ENCODE results near the gene CDH23. TPM values are rescaled to one million over a fixed set of nuclear protein-coding genes. Genes with fewer than 3 reads are reported as not detected.

Gene CDH23
- total RNA-seq, 2 donors from 2014 or later = 3.9 to 74.8 TPM

GRCh38 chr10:71402005-71402404, 5.3 kb downstream of the CDH23 start:
- H3K4me1 ChIP-seq (replicated peaks) = no peaks in the 10 kb centered on the region
- H3K27ac ChIP-seq = no peak overlapping the region
- H3K9me3 ChIP-seq = no peaks in the 10 kb centered on the region
- WGBS = 95% methylated on average over 7 of the region's 7 CpGs
- TF ChIP-seq CTCF (IDR thresholded peaks at IDR 0.05) (no peak), POLR2A (IDR thresholded peaks at IDR 0.05) (no peak), POLR2AphosphoS5 (IDR thresholded peaks at IDR 0.05) (no peak)
- DNase-seq (ENCODE audit: low spot score) = no peak
- no peaks in the 10 kb centered on the region for H3K36me3 ChIP-seq
- H3K27me3 ChIP-seq (replicated peaks; ENCODE audit: insufficient read depth) = peaks cover 2% of the 10 kb centered on the region
- intact Hi-C loops (cut with DNase I) = no loop called here
- no peak overlapping the region for H3K4me3 ChIP-seq

DNA sequence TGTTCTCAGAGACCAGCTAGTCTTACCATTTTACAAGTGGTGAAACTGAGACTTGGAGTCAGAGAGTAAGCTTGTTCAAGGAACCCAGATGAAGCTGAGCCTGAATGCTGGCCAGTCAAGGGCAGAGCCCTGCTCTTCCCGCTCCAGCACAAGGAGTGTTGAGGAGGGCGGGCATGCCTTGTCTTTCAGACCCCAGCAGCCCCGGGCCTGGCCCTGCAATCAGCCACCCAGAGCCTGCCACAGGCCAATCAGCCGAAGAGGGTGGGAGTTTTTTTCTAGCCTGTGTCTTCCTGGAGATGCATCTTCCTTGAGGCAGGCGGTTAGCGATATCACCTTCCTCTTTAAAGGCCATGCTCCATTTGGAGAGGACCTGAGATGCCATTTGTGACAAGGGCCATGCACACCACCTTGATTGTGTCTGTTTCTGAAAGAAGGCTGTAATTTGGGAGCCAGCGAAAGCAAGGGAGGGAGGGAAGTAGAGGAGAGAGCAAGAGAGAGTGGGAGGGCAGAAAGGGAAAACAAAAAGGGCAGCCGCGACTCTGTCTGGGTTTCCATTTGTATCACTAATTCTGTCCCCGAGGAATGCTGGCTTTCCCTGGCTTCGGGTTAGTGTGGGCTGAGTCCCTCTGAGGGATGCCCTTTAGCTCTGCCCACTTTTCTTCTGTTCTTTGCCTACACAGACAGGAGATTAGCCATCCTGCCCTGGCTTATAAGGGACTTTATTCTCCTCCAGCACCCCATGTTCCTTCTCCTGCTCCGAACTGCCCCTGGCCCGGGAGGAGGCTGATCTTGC, 8.0 kb downstream of the CDH23 start:
- TF ChIP-seq POLR2A (IDR thresholded peaks at IDR 0.05) (no peak), CTCF (IDR thresholded peaks at IDR 0.05) (no peak), POLR2AphosphoS5 (IDR thresholded peaks at IDR 0.05) (no peak)
- Histone ChIP-seq H3K4me1 (replicated peaks) (no peaks in the 10 kb centered on the region), H3K36me3 (no peaks in the 10 kb centered on the region), H3K27ac (no peak overlapping the region), H3K4me3 (no peak overlapping the region), H3K9me3 (no peaks in the 10 kb centered on the region), H3K27me3 (replicated peaks; ENCODE audit: insufficient read depth) (peaks cover 2% of the 10 kb centered on the region)
- intact Hi-C loops (cut with DNase I) = no loop called here
- WGBS = 84% methylated on average over 13 of the region's 13 CpGs
- DNase-seq (ENCODE audit: low spot score) = no peak

- no peak overlapping the region for H3K4me3 ChIP-seq
- intact Hi-C loops (cut with DNase I) = no loop called here
- no peaks in the 10 kb centered on the region for H3K4me1 ChIP-seq (replicated peaks)
- DNase-seq (ENCODE audit: low spot score) = no peak
- H3K27me3 ChIP-seq (replicated peaks; ENCODE audit: insufficient read depth) = peaks cover under 1% of the 10 kb centered on the region
- H3K9me3 ChIP-seq = no peaks in the 10 kb centered on the region
- no peak for TF ChIP-seq POLR2A (IDR thresholded peaks at IDR 0.05)
- no peak for TF ChIP-seq POLR2AphosphoS5 (IDR thresholded peaks at IDR 0.05)
- TF ChIP-seq CTCF (IDR thresholded peaks at IDR 0.05) = no peak
- WGBS = 83% methylated on average over 3 of the region's 3 CpGs
- H3K27ac ChIP-seq = no peak overlapping the region
- no peaks in the 10 kb centered on the region for H3K36me3 ChIP-seq
Observed at GRCh38 chr10:71406878-71407277, 10.2 kb downstream of the CDH23 start.

GRCh38 chr10:71408436-71409225, 11.9 kb downstream of the CDH23 start:
- H3K27me3 ChIP-seq (replicated peaks; ENCODE audit: insufficient read depth) = no peaks in the 10 kb centered on the region
- intact Hi-C loops (cut with DNase I) = no loop called here

More at GRCh38 chr10:71408436-71409225, 11.9 kb downstream of the CDH23 start:
- no peak for DNase-seq (ENCODE audit: low spot score)
- 79% methylated on average over 9 of the region's 9 CpGs for WGBS
- TF ChIP-seq CTCF (IDR thresholded peaks at IDR 0.05) (no peak), POLR2A (IDR thresholded peaks at IDR 0.05) (no peak), POLR2AphosphoS5 (IDR thresholded peaks at IDR 0.05) (no peak)
- Histone ChIP-seq H3K27ac (no peak overlapping the region), H3K4me1 (replicated peaks) (no peaks in the 10 kb centered on the region), H3K36me3 (no peaks in the 10 kb centered on the region), H3K9me3 (no peaks in the 10 kb centered on the region), H3K4me3 (no peak overlapping the region)
